NCI-H146 treated with DMSO at 0.1 percent for 48 hours (cell line): Measurements from ENCODE around the gene SFRP5.

Experiments used
- DNase-seq: peaks from one replicate; lab custom pipeline; 2025; ENCODE audit not compliant: unreplicated experiment; lab: John Stamatoyannopoulos, UW

Gene SFRP5

GRCh38 chr10:97743169-97743943 lies 28.4 kb downstream of the SFRP5 start:
- DNase-seq, result no peak

GRCh38 chr10:97740613-97741012 lies 31.2 kb downstream of the SFRP5 start:
- no peak for DNase-seq

GRCh38 chr10:97738616-97739015 lies 33.2 kb downstream of the SFRP5 start:
- no peak for DNase-seq

- DNase-seq, result no peak
These were observed 34.0 kb downstream of the SFRP5 start for GRCh38 chr10:97737770-97738265.

- DNase-seq, result peak; percentile 81
These were observed 34.7 kb downstream of the SFRP5 start, which contains the start of gene ZFYVE27 for GRCh38 chr10:97736902-97737769. TSS of gene ZFYVE27 (plus strand) at chr10:97737128. CDS start at chr10:97738478, 1,350 bp downstream.

- peak; percentile 66 for DNase-seq
These were observed 35.3 kb downstream of the SFRP5 start for GRCh38 chr10:97736403-97736901.

- no peak for DNase-seq
These were observed 37.8 kb downstream of the SFRP5 start for GRCh38 chr10:97734021-97734420.

GRCh38 chr10:97733256-97733655 lies 38.5 kb downstream of the SFRP5 start:
- DNase-seq, result no peak

GRCh38 chr10:97732052-97732359 lies 39.8 kb downstream of the SFRP5 start:
- no peak for DNase-seq

- peak; percentile 68 for DNase-seq
These were observed 40.3 kb downstream of the SFRP5 start for GRCh38 chr10:97731346-97732051.

- DNase-seq, result no peak
These were observed 42.8 kb downstream of the SFRP5 start for GRCh38 chr10:97729014-97729413.

- DNase-seq, result no peak
These were observed 45.1 kb downstream of the SFRP5 start for GRCh38 chr10:97726636-97727178.

GRCh38 chr10:97724341-97724941 lies 47.4 kb downstream of the SFRP5 start:
- no peak for DNase-seq

GRCh38 chr10:97723001-97723400 lies 48.8 kb downstream of the SFRP5 start:
- DNase-seq, result no peak

GRCh38 chr10:97721871-97722780 lies 49.7 kb downstream of the SFRP5 start:
- DNase-seq, result no peak

- no peak for DNase-seq
These were observed 52.2 kb downstream of the SFRP5 start for GRCh38 chr10:97719602-97720001.

GRCh38 chr10:97718659-97719142 lies 53.1 kb downstream of the SFRP5 start:
- no peak for DNase-seq

GRCh38 chr10:97718178-97718577 lies 53.6 kb downstream of the SFRP5 start:
- no peak for DNase-seq

- no peak for DNase-seq
These were observed 54.2 kb downstream of the SFRP5 start for GRCh38 chr10:97717627-97718026.
